Lung (tissue), 12 donors: Measurements from ENCODE around the gene NHLH2. TPM values are rescaled to one million over a fixed set of nuclear protein-coding genes. Genes with fewer than 3 reads are reported as not detected.

Experiments
- ATAC-seq: fragments of 200-7000 bp; cut with Tn5 transposase; one replicate; pipeline ENCODE4 v1.9.1; 2020; ENCODE audit warnings: moderate number of reproducible peaks; ENCODE audit not compliant: insufficient read depth, low FRiP score
- DNase-seq, 3 donors: peaks; one replicate each; pipeline ENCODE4 v3.0.0-alpha.2; 2013 to 2017
- H3K27ac ChIP-seq, 2 donors: one replicate each; pipeline ENCODE4 v1.5.1; 2013; ENCODE audit warnings: mild to moderate bottlenecking in 2 of 2, moderate library complexity in 2 of 2, control low read depth in 1 of 2, inconsistent platforms in 1 of 2, low read depth in 1 of 2, low read length in 1 of 2
- H3K27me3 ChIP-seq, 3 donors: one replicate each; pipeline ENCODE4 v1.5.1; 2013; ENCODE audit warnings: low read length in 2 of 3; ENCODE audit not compliant: control insufficient read depth in 3 of 3, insufficient read depth in 3 of 3
- H3K36me3 ChIP-seq, 4 donors: one replicate each; pipeline ENCODE4 v1.5.1; 2013; ENCODE audit warnings: low read length in 4 of 4, mild to moderate bottlenecking in 1 of 4, moderate library complexity in 1 of 4; ENCODE audit not compliant: control insufficient read depth in 4 of 4, insufficient read depth in 4 of 4
- H3K4me1 ChIP-seq, 5 donors: one replicate each; pipeline ENCODE4 v1.5.1; 2013; ENCODE audit warnings: low read length in 5 of 5, mild to moderate bottlenecking in 2 of 5, moderate library complexity in 1 of 5; ENCODE audit not compliant: control insufficient read depth in 5 of 5, insufficient read depth in 5 of 5
- H3K4me3 ChIP-seq: one replicate; pipeline ENCODE4 v1.5.1; 2013; ENCODE audit warnings: mild to moderate bottlenecking, control low read depth, moderate library complexity
- H3K9ac ChIP-seq, 2 donors: one replicate each; pipeline ENCODE4 v1.5.1; 2013; ENCODE audit warnings: low read length in 2 of 2, control low read depth in 1 of 2; ENCODE audit not compliant: insufficient read depth in 1 of 2
- H3K9me3 ChIP-seq, 4 donors: one replicate each; pipeline ENCODE4 v1.5.1; 2013; ENCODE audit warnings: low read length in 3 of 4, mild to moderate bottlenecking in 1 of 4, moderate library complexity in 1 of 4; ENCODE audit not compliant: control insufficient read depth in 4 of 4, insufficient read depth in 3 of 4
- WGBS, 2 donors: extraction: QIAGEN DNeasy Blood & Tissue Kit; methylation state at CpG; one replicate each; pipeline ENCODE4 v1.1.7; 2013; 5-methylcytosine and 5-hydroxymethylcytosine counted together
- polyA plus RNA-seq, 2 donors: library from polyadenylated mRNA; stranded (reverse); fragments of 200-250 nt; gene quantifications; one replicate each; pipeline ENCODE4 v1.2.1, GENCODE V29; 2013
- total RNA-seq, 2 donors: library from RNA; depleted of rRNA in 1 of 2; stranded (reverse); fragments of >200 nt in 1 of 2; gene quantifications; one replicate each; pipeline ENCODE4 v1.2.1, GENCODE V29; 2014 to 2021
- TF ChIP-seq, protein P1 (sequence below): IDR thresholded peaks from 2 replicates; pipeline ENCODE4 v1.5.1; 2012; ENCODE audit warnings: mild to moderate bottlenecking; ENCODE audit errors: control extremely low read depth, extremely low read depth
- donor health status: control.
- donor health status: control.
- donor health status: Bipolar disorder and iron deficiency.
- donor health status: healthy.
- donor health status: DM: yes; HTN: yes; CAD: no.

Gene NHLH2
- total and polyA plus RNA-seq, 4 donors = 0.04 to 0.18 TPM; not detected in 2

DNA sequence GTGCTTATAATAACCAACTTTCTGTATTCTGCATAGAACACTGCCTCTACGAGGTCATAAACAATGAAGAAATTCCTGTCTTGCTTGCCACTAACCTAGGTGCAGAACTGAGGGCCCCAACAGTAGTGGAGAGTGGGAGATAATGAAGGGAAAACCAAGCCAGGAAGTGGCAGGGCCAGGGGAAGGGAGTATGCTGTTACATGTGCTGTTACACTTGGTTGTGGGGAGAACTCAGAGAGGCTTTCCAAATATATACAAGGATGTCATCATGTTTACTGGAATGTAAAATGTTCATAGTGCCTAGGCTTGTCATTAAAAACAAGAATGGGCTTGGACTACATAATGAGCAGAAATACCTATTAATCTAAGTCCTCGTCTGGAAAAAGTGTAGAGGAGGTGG lies 31.1 kb downstream of the NHLH2 start:
- Histone ChIP-seq H3K4me1 (peaks cover 0 to 11% (median 0%) of the 10 kb centered on the region in 5 donors), H3K27me3 (no peaks in the 10 kb centered on the region), H3K36me3 (no peaks in the 10 kb centered on the region), H3K9me3 (no peaks in the 10 kb centered on the region), H3K27ac (no peak overlapping the region), H3K4me3 (no peak overlapping the region), H3K9ac (no peak overlapping the region)
- no peak for ATAC-seq
- DNase-seq = no peak
- WGBS, 2 donors = 67 to 69% methylated on average over 2 of the region's 2 CpGs
- TF ChIP-seq, protein P1, sequence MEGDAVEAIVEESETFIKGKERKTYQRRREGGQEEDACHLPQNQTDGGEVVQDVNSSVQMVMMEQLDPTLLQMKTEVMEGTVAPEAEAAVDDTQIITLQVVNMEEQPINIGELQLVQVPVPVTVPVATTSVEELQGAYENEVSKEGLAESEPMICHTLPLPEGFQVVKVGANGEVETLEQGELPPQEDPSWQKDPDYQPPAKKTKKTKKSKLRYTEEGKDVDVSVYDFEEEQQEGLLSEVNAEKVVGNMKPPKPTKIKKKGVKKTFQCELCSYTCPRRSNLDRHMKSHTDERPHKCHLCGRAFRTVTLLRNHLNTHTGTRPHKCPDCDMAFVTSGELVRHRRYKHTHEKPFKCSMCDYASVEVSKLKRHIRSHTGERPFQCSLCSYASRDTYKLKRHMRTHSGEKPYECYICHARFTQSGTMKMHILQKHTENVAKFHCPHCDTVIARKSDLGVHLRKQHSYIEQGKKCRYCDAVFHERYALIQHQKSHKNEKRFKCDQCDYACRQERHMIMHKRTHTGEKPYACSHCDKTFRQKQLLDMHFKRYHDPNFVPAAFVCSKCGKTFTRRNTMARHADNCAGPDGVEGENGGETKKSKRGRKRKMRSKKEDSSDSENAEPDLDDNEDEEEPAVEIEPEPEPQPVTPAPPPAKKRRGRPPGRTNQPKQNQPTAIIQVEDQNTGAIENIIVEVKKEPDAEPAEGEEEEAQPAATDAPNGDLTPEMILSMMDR = no peak

DNA sequence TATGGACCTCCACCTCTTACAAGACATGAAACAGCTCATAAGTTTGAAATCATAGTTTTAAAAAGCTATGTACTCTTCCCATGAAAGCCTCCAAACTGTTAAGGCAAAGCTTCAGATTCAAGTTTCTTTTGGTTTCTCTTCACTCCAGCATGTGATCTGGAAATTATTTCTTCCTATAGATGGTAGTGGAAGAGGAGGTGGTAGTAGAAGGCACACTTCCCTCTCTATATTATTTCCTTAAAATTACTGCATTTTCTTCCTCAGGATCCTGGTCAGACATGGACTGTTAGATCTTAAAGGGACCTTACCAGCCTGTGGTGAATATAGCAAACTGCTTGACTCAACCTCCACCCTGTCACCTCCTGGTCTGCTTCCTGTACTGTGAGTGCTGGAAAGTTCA lies 31.9 kb downstream of the NHLH2 start:
- Histone ChIP-seq H3K9me3 (no peaks in the 10 kb centered on the region), H3K27me3 (no peaks in the 10 kb centered on the region), H3K36me3 (no peaks in the 10 kb centered on the region), H3K4me3 (no peak overlapping the region), H3K4me1 (peaks cover 0 to 11% (median 0%) of the 10 kb centered on the region in 5 donors), H3K9ac (no peak overlapping the region), H3K27ac (no peak overlapping the region)
- ATAC-seq (no peak), DNase-seq (no peak)
- TF ChIP-seq, protein P1 = no peak

DNA sequence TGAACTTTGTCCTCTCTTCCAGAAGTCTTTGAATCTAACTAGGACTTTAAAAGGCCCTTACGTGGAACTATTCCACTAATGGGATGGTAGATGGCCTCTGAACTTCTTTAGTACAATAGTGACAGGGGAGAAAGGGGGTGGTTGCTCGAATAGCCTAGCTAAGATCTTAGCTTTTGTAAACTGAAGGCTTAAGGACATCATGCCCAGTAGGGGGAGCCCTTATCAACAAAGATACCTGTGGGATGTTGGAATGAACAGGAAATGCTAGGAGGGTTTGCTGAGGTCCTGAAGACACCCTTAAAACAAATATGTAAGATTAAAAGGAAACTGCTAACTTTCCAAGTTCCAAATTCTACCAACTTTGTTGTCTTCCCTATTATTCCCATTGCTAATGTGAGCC lies 33.2 kb downstream of the NHLH2 start:
- H3K36me3 ChIP-seq = no peaks in the 10 kb centered on the region
- H3K4me1 ChIP-seq = peaks cover 0 to 11% (median 0%) of the 10 kb centered on the region in 5 donors
- 0 to 1% methylated on average over 2 of the region's 2 CpGs for WGBS, 2 donors
- H3K9ac ChIP-seq = no peak overlapping the region
- no peaks in the 10 kb centered on the region for H3K27me3 ChIP-seq
- H3K27ac ChIP-seq = no peak overlapping the region
- H3K4me3 ChIP-seq = no peak overlapping the region
- no peaks in the 10 kb centered on the region for H3K9me3 ChIP-seq
- ATAC-seq (peak; percentile 85), DNase-seq (peak; percentile 41 to 81 (median 71))
- TF ChIP-seq, protein P1 = peak; percentile 53

DNA sequence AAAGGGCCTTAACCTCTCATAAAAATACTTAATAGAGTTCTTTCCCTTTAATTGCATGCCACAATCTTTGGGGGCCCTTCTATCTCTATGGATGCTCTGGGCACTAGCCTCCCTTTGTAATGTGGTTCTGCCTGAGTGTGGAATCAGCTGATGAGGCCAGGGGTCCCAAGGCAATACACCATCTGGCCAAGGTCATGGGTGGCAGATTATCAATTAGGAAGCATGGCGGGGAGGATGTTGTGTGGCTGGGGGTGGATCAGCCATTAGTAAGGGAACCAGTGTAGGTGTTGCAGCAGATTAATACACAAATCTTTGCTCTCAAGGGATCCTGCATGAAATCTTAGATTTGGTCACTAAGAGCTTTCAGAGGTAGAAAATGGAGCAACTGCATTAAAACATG lies 35.3 kb downstream of the NHLH2 start:
- H3K36me3 ChIP-seq = no peaks in the 10 kb centered on the region
- H3K4me3 ChIP-seq = no peak overlapping the region
- TF ChIP-seq, protein P1 = no peak
- peaks cover 0 to 5% (median 0%) of the 10 kb centered on the region in 5 donors for H3K4me1 ChIP-seq
- ATAC-seq = no peak
- no peak for DNase-seq
- no peaks in the 10 kb centered on the region for H3K9me3 ChIP-seq
- WGBS, 2 donors = 96 to 97% methylated on average over 1 of the region's 1 CpG
- H3K9ac ChIP-seq = no peak overlapping the region
- no peaks in the 10 kb centered on the region for H3K27me3 ChIP-seq
- H3K27ac ChIP-seq = no peak overlapping the region
